ENCODE measurements around the gene PTPRN2. TPM values are rescaled to one million over a fixed set of nuclear protein-coding genes. Genes with fewer than 3 reads are reported as not detected.
"Not testable (repeated sequence)": the region's sequence is repeated elsewhere in the genome, so short reads cannot be mapped to it uniquely, and the experiment has no call there.

PTPRN2 gene
- polyA plus RNA-seq, 4 donors = 7.3 to 11.4 (median 8.0) TPM

DNA sequence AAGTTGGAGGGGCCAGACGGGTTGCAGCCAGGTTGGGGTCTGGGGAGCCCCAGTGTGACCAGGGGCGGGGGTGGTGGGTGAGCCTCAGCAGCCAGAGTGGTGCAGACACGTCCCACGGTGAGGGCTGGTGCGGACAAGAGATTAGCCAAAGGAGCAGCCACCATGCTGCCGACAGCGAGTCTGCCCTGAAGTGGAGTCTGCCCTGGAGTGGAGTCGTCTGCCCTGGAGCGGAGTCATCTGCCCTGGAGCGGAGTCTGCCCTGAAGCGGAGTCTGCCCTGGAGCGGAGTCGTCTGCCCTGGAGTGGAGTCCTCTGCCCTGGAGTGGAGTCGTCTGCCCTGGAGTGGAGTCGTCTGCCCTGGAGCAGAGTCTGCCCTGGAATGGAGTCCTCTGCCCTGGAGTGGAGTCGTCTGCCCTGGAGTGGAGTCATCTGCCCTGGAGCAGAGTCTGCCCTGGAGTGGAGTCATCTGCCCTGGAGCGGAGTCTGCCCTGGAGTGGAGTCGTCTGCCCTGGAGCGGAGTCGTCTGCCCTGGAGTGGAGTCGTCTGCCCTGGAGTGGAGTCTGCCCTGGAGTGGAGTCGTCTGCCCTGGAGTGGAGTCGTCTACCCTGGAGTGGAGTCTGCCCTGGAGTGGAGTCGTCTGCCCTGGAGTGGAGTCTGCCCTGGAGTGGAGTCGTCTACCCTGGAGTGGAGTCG, 64.3 kb downstream of the PTPRN2 start:
- not testable (repeated sequence) for DNase-seq (ENCODE audit: low read depth in 4 of 4, low spot score in 2 of 4)

DNA sequence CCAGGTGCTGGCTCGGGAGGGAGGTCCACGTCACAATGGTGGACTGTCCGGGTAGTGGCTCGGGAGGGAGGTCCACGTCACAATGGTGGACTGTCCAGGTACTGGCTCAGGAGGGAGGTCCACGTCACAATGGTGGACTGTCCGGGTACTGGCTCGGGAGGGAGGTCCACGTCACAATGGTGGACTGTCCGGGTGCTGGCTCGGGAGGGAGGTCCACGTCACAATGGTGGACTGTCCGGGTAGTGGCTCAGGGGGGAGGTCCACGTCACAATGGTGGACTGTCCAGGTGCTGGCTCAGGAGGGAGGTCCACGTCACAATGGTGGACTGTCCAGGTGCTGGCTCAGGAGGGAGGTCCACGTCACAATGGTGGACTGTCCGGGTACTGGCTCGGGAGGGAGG, 65.8 kb downstream of the PTPRN2 start:
- DNase-seq (ENCODE audit: low read depth in 4 of 4, low spot score in 2 of 4) = not testable (repeated sequence)

DNA sequence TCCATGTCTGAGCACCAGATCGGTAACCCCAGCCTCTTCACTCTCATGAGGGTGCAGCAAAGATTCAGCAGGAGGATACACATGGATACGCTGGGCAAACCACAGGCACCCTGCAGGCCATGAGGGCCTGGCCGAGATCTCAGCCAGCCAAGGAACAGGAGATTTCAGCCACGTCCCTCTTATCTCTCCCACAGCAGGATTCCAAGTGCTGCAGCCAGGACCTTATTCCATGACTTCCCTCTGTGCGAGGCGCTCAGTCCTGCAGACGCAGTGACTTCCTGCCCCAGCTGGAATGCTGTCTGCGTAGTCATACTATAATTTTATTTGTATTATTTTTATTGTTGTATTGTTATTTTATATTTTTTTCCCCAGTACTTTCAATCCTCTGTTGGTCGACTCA, 66.8 kb downstream of the PTPRN2 start:
- no peak for DNase-seq (ENCODE audit: low read depth in 4 of 4, low spot score in 2 of 4)

DNA sequence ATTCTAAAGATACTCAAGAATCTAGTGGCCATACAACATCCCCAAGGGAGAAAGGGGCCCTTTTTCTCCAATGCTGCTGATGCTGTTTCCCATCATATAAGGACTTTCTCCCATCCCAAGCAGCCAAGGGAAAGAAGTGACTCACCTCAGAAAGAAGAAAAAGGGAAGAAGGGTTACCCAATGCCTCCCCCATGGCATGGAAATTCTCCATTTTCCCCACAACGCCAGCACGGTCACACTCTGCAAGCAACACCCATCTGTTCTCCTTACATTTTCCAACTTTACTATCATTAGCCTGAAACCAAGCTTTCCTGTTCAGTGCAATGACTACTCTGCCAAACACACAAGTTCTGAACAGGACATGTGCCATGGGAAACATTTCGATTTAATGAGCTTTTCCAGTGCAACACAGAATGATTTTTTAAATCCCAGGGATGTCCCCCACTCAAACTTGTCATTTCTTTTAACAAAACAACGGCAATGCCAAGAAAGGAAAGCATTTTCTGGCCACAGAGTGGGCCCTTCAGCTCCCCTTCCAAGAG, 67.9 kb downstream of the PTPRN2 start:
- DNase-seq (ENCODE audit: low read depth in 4 of 4, low spot score in 2 of 4) = no peak

DNA sequence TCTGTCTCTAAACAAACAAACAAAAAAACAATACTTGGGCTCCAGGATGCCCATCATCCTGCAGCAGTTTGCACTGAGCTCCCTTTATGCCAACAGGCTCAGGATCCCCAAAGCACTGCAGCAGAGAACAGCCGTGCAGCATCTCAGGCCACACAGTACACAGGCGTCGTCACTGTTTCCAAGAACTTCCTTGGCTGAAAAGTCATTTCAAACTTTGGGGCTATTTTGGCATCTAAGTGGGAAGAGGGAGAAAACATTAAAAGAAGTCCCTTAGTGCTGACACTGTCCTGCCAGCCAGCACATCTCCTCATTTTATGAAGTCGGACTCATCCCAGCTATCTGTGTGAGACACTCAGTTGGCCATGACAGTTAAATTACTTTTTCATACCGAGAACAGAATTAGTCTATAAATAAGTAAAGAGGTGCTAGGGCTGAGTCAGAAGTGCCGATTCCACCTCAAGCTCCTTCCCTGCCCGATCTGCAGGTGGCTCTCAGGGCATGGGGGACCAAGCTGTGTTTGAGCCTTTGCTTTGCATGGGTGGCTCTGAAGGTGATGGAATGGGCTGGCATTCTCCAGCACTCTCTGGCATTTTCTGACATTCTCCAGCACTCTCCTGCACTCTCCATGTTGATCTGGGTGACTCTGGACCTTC, 68.5 kb downstream of the PTPRN2 start:
- no peak for DNase-seq (ENCODE audit: low read depth in 4 of 4, low spot score in 2 of 4)

DNA sequence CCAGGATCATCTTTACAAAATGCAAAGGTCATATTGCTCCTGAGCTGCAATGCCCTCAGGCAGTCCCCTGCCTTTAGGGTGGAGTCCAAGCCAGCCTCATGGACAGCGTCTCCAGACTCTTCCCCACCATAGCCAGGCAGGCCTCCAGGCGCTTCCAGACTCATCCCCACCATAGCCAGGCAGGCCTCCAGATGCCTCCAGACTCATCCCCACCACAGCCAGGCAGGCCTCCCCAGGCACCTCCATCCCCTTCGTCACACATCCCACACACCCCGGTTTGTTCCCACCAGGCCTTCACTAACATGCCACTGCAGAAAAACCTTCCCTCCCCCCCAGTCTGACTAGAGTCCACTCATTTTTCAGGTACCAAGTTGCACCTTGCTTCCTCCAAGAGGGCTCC, 70.1 kb downstream of the PTPRN2 start:
- DNase-seq (ENCODE audit: low read depth in 4 of 4, low spot score in 2 of 4) = no peak

DNA sequence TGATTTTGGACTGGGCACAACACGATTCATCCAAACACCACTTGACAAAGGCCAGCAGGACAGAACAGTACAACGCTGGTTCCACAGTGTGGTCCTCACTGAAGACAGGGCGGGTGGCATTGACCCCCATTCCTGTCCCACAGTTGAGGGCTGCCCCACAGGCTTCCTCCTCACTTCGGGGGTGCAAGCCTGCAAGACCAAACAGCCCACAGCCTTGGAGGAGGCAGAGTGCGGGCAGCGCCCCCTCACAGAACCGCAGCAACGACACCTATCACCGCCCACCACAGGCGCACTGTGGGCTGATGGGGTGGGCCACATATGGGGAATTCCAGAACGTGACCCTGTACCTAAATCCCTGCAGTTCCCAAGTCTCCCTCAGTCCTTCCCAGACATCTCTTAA, 70.6 kb downstream of the PTPRN2 start:
- no peak for DNase-seq (ENCODE audit: low read depth in 4 of 4, low spot score in 2 of 4)

DNA sequence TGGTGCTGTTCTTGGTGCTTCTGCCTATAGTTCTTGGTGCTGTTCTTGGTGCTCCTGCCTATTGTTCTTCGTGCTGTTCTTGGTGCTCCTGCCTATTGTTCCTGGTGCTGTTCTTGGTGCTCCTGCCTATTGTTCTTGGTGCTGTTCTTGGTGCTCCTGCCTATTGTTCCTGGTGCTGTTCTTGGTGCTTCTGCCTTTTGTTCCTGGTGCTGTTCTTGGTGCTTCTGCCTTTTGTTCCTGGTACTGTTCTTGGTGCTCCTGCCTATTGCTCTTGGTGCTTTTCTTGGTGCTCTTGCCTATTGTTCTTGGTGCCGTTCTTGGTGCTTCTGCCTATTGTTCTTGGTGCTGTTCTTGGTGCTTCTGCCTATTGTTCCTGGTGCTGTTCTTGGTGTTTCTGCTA, 71.1 kb downstream of the PTPRN2 start:
- no peak for DNase-seq (ENCODE audit: low read depth in 4 of 4, low spot score in 2 of 4)

DNA sequence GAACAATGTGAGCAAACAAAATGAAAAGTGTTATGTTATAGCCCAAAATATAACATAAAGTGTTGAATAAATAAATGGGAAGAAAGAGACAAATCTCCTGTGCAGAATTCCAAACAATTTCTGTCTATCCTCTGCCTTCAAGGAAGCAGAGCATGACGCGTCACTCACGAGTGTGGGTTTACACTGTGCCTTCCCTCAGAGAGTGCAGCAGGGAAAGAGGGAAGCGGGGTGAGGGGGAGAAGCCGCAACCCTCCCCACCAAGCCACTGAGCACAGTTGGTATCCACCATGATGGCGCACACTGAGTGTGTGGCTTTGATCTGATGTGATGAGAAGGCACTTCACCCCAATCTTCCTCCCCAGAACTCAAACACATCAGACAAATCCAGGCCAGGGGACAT, 74.8 kb downstream of the PTPRN2 start:
- no peak for DNase-seq (ENCODE audit: low read depth in 4 of 4, low spot score in 2 of 4)

DNA sequence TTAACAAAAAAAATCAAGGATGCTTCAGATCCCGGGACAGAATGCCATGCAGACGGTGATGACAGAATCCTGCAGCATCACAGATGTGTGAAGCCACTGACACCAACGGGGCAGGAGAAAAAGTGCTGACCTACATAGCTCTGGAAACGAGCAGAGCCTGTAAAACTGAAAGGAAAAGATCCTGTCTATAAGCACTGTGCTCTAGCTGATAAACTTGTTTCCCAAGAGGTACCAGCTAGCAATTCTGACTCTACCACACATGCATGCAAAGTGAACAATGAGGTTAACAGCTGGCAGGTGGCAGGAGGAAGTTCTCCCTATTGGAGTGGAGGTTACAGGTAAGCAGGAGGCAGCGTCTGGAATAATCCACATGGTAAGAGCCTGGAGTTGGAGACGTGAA, 75.6 kb downstream of the PTPRN2 start:
- no peak for DNase-seq (ENCODE audit: low read depth in 4 of 4, low spot score in 2 of 4)

DNA sequence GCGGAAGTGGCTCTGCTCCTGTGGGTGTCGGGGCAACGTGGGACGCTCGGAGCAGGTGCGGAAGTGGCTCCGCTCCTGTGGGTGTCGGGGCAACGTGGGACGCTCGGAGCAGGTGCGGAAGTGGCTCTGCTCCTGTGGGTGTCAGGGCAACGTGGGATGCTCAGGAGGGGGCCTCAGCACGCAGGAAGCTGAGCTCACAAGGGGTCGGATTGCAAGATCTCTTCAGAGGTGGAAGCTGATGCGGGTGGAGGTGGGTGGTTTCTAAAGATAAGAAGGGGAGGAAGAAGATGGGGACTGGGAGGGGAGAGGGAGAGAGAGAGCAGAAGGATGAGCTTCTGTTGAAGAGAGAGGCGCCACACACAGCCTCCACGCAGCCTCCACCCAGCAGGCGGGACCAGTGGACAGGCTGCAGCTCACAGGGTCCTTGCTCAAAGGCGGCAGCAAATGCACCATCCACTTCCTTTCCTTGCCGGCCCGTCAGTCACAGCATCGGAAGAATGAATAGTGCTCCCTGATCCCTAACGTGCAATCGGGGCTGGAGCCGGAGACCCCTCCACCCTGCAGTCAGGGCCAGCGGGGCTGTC, 78.7 kb downstream of the PTPRN2 start:
- DNase-seq (ENCODE audit: low read depth in 4 of 4, low spot score in 2 of 4) = no peak

DNA sequence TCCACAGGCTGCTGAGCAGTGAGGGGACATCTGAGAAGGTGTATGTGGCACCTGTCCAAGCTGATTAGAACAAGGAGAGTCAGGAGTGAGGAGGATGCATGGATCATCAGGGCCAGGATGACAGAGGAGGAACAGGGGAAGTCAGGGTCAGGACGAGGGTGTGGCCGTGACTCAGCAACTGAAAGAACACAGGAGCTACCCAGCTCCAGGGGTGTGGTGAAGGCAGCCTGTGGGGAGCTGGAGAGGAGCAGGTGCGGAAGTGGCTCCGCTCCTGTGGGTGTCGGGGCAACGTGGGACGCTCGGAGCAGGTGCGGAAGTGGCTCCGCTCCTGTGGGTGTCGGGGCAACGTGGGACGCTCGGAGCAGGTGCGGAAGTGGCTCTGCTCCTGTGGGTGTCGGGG, 79.3 kb downstream of the PTPRN2 start:
- DNase-seq (ENCODE audit: low read depth in 4 of 4, low spot score in 2 of 4) = not testable (repeated sequence)

DNA sequence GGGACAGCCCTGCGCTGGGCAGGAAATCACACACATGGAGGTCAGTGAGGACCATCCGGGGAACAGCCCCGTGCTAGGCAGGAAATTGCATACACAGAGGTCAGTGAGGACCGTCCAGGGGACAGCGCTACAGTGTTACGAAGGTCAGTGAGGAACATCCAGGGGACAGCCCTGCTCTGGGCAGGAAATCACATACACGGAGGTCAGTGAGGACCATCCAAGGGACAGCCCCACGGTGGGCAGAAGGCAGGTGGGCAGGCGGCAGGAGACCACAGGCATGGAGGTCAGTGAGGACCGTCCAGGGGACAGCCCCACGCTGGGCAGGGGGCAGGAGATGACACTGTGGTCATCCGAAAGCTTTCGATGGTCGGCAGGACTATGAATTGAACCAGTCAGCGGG, 79.7 kb downstream of the PTPRN2 start:
- no peak for DNase-seq (ENCODE audit: low read depth in 4 of 4, low spot score in 2 of 4)

DNA sequence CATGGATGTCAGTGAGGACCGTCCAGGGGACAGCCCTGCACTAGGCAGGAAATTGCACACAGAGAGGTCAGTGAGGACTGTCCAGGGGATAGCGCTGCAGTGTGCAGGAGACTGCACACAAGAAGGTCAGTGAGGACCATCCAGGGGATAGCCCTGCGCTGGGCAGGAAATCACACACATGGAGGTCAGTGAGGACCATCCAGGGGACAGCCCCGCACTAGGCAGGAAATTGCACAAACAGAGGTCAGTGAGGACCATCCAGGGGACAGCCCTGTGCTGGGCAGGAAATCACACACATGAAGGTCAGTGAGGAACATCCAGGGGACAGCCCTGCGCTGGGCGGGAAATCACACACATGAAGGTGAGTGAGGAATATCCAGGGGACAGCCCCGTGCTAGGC, 80.4 kb downstream of the PTPRN2 start:
- DNase-seq (ENCODE audit: low read depth in 4 of 4, low spot score in 2 of 4) = not testable (repeated sequence)

DNA sequence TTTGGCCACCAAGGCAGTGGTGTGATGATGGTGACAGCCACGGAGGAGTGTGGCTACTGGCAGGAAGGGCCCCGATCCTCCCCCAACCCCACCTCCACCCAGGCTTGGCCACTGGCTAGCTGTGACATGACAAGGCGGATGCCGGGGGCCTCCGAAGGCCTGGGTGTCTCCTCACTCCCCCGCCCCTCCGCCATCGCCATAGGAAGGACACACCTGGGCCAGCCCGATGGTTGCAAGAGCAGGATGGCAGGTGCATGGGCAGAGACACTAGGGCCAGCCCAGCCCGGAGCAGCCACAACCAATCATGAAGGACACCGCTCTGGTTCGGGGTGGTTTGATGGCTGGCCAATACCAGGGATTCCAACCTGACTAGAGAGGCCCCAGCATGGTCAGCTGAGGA, 81.0 kb downstream of the PTPRN2 start:
- DNase-seq (ENCODE audit: low read depth in 4 of 4, low spot score in 2 of 4) = no peak

DNA sequence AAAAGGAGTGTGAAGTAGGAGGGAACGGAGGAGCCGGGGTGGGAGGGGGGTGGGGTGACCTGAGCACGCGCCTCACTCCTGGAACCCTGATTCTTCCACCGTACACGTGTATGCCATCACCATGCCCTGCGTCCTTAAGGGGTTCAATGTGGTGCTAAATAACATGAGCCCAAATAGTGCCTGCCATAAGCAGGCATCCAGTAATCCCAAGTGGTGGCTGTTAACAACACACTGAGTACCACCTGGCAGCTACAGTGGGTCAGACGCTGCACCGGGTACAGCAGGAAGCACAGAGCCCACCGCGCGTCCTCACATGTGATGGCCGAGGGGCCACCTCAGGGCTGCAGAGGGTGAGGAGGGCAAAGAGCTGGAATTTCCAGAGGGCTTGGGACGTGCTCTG, 81.9 kb downstream of the PTPRN2 start:
- no peak for DNase-seq (ENCODE audit: low read depth in 4 of 4, low spot score in 2 of 4)

DNA sequence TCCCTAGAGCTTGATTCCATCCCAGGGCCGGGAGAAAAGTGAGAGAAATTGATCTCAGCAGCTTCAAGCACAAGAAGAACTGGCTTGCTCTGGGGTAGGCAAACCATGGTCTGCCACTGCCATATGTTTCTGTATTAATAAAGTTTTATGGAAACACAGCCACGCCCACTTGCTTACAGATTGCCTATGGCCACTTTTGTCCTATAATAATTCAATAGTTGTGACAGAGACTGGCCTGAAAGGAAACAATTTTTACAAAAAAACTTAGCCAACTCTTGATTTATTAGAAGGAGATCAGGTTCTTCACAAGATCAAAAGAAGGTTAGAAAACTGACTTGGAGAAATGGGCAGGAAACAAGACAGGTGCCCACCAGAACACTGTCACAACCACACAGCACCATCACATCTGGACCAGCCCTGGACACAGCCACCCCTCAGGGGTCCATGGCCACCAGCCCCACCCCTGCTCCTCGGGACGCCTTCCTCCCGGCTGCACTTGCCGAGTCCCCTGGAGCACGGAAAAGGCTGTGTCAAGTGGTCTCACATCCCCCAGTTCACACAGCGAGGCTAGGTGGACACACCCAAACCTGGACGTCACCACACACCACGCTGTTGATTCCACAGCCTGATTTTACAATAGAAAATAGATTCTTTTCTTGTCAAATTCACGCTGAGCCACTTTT, 85.4 kb downstream of the PTPRN2 start:
- no peak for DNase-seq (ENCODE audit: low read depth in 4 of 4, low spot score in 2 of 4)

DNA sequence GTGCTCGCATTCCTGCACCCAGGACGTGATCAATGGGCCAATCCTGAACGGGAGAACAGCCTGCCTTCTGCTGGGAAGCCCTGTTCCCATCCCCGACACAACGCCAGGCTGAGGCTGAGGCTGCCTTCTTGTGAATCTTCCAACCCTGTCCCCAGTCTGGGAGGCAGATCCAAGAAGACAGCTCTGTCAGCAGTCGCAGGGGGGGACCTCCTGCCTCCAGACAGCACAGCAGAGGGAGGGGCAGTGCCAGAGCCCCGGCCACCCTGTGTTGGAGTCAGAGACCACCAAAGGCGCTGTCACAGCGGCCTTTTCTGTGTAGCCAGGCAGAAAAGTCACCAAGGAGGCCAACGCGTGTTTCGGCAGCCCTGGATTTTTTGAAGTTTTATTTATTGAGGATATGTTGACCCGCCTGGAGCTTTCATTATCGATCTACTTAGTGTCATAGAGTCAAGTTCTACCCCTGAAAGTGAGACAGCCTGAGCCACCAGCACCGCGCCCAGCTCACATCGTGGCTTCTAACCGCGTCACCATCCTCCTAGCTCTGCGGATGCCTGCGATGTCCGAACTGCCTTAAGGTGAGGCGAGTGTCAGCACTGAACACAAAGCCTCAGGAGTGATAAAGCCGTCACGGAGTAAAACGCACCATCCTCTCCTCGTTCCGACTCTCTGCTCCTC, 86.1 kb downstream of the PTPRN2 start:
- no peak for DNase-seq (ENCODE audit: low read depth in 4 of 4, low spot score in 2 of 4)

DNA sequence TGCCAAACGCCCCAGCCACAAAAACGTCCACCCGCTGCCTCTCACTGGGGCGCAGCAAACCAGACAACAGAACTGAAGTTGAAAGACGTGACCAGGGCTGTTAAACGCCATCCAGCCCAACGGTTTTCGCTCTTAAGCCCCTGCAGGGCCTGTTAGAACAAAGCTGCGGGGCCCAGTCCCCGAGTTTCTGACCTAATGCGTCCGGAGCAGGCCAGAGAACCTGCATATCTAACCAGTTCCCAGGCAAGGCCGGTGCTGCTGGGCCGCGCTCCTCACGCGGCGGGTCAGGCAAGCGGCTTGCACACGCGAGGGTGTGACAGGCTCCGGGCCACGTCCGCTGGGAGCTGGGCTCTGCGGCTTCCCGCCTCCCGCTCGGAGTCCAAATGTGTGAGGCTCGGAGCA, 87.0 kb downstream of the PTPRN2 start:
- DNase-seq (ENCODE audit: low read depth in 4 of 4, low spot score in 2 of 4) = no peak

DNA sequence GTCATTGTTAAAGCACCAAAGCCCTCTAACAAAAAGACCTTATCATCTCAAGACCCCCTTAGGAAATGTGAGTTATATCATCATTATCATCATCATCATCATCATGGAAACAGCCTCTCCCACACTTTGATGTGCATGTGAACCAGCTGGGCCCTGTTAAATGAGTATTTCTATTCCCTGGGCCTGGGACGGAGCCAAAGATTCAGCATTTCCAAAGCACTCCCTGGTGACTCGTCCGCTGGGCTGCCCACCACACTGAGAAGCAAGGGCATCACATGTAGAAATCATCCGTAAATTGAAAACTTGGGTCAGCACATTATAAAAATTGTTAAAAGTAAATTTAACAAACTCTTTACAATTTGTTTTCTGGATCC, 88.6 kb downstream of the PTPRN2 start:
- no peak for DNase-seq (ENCODE audit: low read depth in 4 of 4, low spot score in 2 of 4)

Measured in left renal cortex interstitium (tissue), 4 donors.